Stimulated activated CD8-positive, alpha-beta memory T cell treated with anti-CD3 and anti-CD28 coated beads, Interleukin-12 subunit alpha, Interleukin-12 subunit beta, amount 100 ng/mL, for 24 hours (primary cell): ENCODE data around the gene PAPSS1.
"Not testable (repeated sequence)": the region's sequence is repeated elsewhere in the genome, so short reads cannot be mapped to it uniquely, and the experiment has no call there.

Source experiments
- DNase-seq: peaks from one replicate; pipeline ENCODE4 v3.0.0-alpha.2; 2020; ENCODE audit errors: extremely low read depth

Gene PAPSS1

DNA sequence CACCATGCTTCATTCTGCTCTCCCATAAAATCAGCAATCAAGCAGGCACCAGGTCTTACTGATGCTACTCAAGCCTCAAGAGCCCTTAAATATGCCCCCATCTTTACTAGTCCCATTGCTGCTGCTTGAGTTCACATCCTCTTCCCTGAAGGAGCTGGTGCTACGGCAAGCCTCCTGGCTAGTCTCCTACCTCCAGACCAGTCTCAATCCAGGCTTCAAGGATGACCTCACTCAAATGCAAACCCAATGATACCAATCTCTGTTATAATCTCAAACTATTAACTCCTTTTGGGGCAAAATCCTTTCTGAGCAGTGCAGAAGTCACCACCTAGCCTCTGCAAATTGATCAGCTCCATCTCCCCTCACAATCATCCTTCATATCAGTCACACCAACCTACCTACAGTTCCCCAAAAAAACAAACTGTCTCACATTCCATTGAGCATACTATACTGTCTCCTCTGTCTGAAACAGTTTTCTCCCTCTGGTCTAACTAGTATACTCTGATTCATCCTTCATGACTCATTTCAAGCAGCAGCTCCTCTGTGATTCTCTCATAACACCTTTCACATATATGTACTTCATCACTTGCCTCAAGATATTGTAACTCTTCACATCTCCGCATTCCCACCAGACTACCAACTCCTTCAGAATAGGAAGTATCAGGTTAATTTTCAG is 30.0 kb downstream of the PAPSS1 start:
- no peak for DNase-seq

DNA sequence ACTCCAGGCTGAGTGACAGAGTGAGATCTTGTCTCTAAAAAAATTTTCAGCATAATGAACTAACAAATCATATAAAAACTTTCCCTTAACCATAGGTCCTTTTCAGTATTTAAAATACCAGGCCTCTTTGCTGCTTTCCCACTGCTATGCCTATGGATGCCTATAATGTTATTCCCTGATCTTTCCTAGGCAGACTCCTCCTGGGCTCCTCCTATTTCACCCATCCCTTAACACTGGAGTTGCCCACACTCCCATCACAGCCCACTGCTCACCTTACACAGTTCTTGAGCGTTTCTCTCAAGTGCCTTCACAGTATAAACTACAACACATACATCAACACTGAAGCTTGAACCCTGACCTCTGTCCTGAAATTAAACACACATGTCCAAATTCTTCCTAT is 31.6 kb downstream of the PAPSS1 start:
- DNase-seq: no peak

DNA sequence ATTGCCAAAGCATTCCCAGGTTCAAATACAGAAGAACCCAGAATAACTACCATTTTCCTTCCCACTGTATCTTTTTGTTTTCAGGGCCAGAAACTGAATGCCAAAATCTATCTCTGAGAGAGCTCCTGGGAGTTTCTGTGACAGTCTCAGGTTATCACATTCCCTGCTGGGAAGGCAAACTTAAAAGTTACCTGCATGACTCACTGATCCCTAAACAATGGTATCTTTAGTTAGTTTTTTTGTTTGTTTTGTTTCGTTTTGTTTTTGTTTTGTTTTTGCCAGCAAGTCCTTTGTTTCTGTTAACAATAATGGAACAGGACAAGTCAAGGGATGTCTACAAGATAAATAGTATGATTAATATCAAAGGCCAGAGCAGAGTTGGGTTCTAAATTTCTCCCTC is 34.3 kb downstream of the PAPSS1 start:
- DNase-seq: no peak

DNA sequence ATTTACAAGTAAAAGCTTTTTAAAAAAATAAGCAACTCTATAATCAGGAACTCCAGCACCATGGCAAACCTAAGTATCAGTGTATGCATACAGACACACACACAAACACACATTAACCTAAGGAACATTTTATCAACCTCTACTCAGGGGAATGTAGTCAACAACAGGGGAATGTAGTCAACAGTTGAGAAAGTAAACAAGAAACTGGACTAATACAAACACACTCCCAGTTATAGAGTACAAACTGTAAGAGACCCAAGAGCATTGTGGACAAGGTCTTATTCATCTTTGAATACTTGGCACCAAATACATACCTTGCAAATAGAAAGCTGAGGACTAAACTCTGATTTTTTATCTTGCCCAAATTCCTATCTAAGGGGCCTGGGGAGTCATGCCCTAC is 36.2 kb downstream of the PAPSS1 start:
- no peak for DNase-seq

DNA sequence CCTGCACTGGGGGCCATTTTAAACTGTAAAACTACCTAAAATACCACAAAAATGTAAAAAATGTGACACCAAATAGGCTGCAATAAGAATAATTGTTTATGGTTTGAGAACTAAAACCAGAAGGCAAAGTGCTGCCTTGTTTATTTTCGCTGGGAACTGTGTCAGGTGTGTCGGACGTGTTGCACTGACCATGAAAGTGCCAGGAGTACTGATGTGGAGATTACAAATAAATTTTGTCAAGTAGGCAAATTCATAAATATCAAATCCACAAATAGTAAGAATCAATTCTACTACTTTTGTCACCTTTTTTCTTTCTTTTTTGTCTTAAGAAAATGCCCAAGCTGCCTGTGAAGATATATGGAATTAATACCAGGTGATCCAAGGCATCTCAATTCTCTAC is 37.7 kb downstream of the PAPSS1 start:
- DNase-seq: no peak

DNA sequence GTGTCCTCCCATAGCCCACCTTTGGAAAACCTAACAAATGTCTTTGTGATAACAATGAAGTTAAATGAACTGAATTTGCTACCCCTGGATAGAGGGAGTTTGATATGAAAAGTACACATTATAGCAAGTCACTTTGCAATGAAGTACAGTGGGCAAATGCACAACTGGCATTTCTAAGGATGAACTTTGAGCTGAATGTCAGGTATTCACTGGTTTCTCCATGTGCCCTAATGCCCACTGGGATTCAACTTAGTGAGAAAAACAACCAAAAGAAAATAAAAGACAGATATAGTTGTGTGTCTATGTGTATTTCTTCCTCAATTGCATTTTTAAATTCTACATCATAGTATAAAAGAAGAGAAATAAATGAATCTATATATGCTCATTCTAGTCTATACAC is 51.0 kb downstream of the PAPSS1 start:
- no peak for DNase-seq

DNA sequence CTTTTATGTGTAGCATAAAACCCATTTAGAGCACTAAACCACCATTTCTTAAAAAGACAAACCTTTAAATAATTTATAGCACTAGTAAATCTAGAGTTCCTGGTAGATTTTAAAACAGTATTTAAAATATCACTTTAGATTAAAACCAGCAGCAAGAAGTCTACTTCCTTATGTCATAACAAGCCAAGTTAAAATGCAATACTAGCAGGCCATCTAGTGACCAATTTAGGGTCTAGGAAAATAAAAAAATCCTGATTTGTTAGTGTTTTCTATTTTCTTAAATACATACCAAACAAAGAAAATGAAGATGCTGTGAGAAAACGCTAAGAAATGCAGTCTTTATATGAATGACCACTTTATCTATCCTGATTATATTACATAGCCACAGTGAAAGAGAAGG is 53.9 kb downstream of the PAPSS1 start:
- no peak for DNase-seq

DNA sequence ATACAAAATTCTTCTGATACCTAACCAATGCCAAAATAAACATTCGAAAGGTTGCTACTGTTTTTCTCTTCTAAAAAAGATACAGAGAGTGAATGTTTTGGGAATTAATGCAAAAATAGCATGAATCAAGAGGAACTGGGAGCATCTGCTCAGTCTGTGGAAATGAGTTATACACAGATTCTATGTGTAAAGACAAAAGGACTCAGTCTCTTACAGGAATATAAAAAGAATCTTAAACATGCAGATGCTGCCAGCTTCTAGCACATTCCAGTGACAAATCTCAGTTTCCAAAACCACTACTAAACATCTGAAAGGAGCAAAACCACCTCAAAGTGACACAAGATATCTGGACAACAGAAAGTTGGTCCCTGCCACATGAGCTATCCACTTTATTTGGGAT is 55.0 kb downstream of the PAPSS1 start:
- DNase-seq: no peak

DNA sequence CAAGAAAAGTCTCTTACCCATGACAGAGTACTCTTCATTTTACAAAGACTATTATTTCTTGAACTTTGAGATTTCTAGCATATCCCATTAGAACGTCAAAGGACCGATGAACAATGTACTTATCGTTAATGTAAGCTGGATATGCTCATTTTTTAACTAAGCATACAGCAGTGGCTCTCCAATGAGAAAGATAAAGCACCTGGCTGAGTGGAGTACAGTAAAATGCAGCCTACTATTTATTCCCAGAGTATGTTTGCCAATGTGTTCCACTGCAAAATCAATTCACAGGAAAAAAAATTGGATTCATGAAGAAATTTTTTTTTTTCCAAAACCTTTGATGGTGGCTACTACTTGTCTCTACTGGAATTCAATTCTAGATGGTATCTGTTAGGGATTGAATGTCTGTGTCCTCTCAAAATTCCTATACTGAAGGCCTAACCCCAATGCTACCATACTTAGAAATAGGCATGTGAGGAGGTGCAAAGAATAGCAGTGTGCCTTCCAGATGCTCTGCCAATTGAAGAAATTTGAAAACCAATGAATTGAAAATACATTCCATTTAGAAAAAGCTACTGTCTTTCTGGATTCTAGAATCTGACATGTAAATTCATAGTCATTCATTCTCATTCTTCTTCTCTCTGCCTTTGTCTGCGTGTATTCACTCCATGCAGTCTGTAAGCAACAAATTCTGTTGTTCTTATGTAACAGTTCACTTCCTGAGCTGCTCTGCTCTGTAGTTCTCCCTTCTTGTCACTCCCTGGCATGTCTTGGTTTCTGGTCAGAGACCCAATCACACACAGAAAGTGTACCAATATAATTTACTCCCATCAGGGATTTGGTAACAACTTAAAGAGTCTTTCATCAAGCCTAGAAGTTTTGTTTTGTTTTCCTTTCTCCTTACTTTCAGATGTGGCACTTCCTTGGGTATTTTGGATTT is 61.4 kb downstream of the PAPSS1 start:
- no peak for DNase-seq

DNA sequence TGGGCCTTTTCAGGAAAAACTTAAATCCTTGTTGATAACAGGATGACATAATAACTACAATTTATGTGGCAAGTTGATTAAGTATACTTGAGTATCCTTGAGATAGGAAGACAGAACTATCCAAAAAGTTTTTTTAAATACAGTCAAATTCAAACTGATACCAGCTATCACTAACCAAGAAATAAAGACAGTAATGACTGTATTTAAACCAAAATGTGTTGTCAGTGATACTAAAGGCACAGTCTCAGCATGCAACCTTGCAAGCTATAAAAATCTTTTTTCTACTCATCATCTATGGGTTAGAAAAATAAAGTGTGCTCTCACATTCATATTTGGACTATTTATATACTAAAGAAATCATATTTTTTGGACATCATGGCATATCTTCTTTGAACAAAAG is 64.7 kb downstream of the PAPSS1 start:
- DNase-seq: no peak

DNA sequence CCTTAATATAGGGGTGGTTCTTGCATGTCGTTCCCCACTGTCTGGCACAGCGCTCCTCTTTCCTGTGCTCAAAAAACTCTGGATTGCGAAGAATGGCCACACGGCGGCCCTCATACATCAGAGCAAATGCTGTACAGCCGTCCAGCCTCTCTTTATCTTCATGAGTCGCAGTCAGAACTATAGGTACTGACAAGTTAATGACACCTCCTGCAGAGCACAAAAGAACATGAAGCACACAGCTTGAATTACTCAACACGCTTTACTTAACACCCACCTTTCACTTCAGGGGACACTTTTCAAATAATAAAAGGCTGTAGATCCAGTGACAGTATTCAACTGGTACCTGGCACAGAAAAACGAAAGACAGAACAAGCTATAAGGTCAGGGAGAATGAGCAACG is 65.3 kb downstream of the PAPSS1 start:
- no peak for DNase-seq

DNA sequence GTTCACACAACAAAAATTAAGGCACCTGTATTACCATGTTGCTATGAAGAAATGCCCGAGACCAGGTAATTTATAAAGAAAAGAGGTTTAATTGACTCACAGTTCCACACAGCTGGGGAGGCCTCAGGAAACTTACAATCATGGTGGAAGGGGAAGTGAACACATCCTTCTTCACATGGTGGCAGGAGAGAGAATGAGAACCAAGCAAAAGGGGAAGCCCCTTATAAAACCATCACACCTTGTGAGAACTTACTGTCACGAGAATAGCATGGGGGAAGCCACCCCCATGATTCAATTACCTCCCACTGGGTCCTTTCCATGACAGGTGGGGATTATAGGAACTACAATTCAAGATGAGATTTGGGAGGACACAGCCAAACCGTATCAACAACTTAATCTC is 68.6 kb downstream of the PAPSS1 start:
- DNase-seq: not testable (repeated sequence)

DNA sequence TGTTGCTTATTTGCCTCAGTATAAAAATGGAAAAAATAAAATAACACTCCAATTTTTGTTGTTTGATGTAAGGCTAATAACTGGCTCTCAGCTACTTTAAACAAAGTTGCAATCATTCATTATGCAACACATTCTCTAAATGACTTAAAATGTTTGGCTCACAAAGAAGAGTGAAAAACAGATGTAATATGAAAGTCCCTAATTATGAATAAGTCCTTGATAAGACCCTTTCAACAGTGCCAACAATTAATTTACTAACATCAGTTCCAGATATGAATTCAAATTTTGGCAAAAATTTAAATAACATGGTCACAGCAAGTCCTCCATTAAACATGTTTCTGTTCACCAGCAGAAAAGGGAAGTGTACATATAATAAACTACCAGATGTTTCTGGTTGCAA is 69.8 kb downstream of the PAPSS1 start:
- DNase-seq: no peak

DNA sequence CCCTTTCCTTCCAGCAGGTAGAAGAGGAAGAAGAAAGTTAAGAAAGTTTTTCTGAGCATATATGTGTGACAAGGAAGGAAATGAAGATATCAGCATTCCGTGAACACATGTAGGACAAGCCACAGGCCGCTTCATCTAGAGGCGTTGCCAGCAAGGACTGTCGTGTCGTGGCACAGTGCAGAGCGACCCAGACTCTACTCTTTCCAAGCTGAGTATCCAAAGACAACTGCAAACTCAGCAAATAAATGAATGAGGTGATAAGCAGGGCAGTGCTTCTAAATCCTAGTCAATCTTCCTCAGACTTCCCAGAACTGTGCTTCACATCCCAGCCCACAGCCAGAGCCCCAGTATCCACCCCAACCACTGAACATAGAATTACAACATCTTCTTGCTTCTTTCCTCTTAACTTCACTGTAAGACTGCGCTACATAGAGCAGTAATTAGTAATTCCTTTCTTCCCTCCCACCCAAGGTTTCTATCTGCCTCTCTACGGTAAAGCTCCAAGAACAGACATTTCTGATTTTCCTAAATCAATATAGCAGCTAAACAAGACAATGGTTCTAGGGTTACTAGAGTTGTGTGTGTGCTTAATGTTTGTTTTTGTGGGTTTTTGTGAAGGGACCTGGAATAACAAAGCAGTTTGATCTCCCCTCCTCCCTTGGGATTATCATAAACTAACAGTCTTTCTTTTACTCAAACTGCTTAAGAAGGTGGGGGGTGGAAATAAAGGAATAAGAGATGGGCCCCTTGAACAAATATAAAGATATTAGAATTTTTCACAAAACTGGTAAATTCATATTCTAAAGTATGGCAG is 71.6 kb downstream of the PAPSS1 start:
- no peak for DNase-seq

DNA sequence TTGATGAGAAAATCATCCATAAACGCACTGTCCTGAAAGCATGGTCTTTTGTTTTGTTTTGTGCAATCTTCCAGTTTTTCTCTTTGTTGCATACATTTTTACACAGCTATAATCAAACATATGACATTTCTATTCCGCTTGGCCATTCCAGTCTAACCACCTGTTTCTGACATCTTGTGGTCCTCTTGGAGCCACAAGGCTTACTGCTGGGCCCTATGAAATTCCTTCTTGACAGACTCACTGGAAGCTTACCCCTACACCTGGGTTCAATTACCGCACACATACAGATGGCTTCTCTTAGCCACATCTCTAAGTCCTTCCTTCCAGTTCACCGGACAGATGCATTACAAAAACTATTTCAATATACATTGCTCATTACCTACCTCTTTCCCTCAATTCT is 72.4 kb downstream of the PAPSS1 start:
- DNase-seq: no peak

DNA sequence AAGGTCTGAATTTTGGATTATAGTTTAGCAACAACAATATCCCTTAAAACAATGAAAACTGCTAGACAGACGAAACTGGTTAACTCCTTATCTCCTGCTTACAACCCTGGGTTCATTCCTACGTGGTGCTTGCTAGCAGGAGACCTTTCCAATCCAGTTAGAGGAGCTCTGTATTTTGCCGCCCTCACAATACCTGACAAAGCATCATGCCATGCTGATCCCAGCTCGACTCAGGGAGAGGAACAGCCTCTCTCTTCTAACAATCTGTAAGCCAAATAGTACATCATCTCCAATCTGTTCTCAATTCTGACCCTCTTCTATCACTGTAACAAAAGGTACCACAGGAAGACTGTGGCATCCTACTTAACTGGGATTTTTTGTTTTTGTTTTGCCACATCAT is 74.4 kb downstream of the PAPSS1 start:
- DNase-seq: no peak

DNA sequence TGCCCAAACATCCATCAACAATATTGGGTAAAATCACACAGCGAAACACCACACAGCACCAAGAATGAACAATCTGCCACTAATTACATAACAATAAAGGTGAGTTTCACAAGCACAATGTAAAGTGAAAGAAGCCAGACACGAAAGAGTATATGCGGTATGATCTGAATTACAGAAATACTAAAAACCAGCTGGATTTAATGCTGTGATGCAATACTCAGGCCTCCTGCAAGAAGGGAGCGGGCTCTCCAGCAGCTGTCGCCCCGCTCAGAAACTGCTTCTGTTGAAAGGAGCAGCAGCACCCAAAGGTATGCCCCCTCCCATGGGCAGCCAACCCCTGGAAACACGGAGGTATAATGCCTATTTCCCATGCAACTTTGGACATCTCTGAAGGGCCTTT is 77.0 kb downstream of the PAPSS1 start:
- no peak for DNase-seq

DNA sequence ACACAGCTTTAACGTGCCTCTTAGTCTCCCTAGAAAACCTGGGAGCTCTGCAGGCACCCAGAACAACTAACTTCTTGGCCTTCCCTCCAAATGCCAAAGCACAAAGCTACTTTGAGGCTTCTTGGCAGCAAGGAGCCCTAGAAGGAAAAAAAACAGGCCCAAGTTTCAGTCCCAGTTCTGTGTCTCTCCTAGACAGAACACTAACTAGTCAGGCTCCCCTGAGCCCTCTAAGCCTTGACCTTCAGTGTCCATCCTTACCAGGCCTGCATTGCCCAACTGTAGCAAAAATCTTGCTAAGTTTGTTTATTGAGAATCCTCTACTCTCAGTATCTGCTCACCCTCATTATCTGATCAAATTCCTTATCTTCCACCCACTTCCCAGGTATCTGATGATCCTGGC is 79.2 kb downstream of the PAPSS1 start:
- DNase-seq: no peak

DNA sequence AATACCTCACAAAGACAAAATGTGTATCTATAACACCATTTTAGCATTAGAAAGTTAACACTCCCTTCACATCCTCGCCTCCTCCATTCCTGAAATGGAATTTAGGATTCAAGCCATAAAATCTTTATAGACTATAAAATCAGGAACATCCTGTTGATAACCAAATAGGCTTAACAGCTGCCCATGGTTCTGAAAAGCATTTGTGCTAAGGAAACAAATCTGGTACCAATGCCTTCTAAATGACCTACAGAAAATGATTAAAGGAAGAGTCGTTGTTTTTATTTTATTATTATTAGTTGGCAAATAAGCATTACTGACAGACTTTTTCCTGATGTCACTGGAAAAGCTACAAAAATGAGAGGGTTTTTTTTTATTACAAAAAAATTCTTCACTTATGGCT is 79.8 kb downstream of the PAPSS1 start:
- no peak for DNase-seq

DNA sequence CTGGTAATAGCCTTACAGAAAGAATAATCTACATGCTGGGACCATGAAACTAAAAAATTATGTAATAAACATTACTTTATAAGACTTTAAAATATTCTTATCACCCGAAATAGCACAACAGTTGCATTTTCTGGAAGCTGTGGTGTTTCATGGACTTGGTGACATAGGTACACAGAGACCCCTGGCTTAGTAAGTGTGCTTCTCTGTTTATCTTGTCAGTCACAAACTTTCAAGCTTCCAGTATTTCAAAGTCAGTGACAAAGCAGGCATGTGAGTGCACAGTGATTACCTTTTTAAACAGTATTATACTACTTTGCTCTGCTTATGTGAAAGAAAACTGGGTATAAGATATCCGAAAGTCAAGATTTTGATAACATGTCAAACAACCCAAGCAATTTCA is 84.3 kb downstream of the PAPSS1 start:
- DNase-seq: no peak

DNA sequence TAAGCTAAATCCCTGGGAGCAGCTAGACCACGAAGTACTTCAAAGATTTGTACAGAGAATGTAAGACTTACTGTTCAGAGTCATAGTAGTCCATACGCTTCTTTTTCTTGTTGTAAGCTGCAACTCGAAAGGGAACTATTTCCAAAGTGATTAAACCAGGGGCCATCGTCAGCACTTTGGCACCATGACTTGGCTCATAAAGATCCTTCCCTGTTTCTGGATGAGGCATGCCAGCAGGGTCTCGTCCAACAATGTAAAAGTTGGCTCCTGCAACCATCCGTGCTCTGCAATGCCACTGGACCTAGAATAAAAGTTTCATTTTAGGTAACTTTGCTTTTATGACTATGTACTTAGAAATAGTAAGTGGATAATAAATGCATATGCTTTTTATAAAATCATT is 88.5 kb downstream of the PAPSS1 start:
- DNase-seq: no peak

DNA sequence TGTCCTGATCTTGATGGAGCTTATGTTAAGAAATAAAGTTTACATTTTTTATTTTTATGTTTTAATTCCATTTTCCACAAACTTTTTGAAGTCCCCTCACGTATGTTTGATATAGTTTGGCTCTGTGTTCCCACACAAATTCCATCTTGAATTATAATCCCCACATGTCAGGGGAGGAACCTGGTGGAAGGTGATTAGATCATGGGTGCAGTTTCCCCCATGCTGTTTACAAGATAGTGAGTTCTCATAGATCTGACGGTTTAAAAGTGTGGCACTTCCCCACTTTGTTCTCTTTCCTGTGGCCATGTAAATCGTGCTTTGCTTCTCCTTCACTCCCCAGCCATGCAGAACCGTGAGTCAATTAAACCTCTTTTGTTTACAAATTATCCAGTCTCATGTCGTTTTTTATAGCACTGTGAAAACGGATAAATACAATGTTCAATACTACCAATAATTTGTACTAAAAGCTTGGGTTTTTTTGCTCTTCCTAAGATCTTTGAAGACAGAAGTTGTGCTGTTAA is 89.8 kb downstream of the PAPSS1 start:
- DNase-seq: no peak
